Natural killer cell (primary cell): ENCODE results near the gene ERVV-1. TPM values are rescaled to one million over a fixed set of nuclear protein-coding genes. Genes with fewer than 3 reads are reported as not detected.

ENCODE experiments used
- ATAC-seq, 3 donors: fragments of 150-1000 bp in 2 of 3; fragments of 200-7000 bp in 1 of 3; cut with Tn5 transposase; 1 replicate in 1 of 3; 2 replicates in 2 of 3; pipeline ENCODE4 v1.10.0; 2021; ENCODE audit warnings: mild to moderate bottlenecking in 2 of 3, moderate library complexity in 2 of 3
- DNase-seq, 2 donors: peaks; one replicate each; pipeline versions ENCODE4 v3.0.0 to v3.0.0-alpha.2; 2013 to 2021; ENCODE audit warnings: mixed read lengths in 1 of 2
- H3K27ac ChIP-seq: one replicate; pipeline ENCODE4 v1.5.1; 2013; ENCODE audit warnings: mild to moderate bottlenecking, low read length
- H3K27me3 ChIP-seq: one replicate; pipeline ENCODE4 v1.6.1; 2013; ENCODE audit warnings: low read length; ENCODE audit not compliant: control insufficient read depth, insufficient read depth
- H3K36me3 ChIP-seq: one replicate; pipeline ENCODE4 v1.6.1; 2013; ENCODE audit warnings: low read length; ENCODE audit not compliant: control insufficient read depth, insufficient read depth
- H3K4me1 ChIP-seq: one replicate; pipeline ENCODE4 v1.6.1; 2013; ENCODE audit warnings: low read length; ENCODE audit not compliant: control insufficient read depth, insufficient read depth
- H3K4me3 ChIP-seq: one replicate; pipeline ENCODE4 v1.5.1; 2013; ENCODE audit warnings: low read length
- H3K9me3 ChIP-seq: one replicate; pipeline ENCODE4 v1.6.1; 2013; ENCODE audit warnings: low read length; ENCODE audit not compliant: control insufficient read depth, insufficient read depth
- H3K27ac Mint-ChIP-seq, 2 donors: one replicate each; pipeline ENCODE4 v1.8.0; 2022; ENCODE audit warnings: mild to moderate bottlenecking in 2 of 2, mixed read lengths in 2 of 2, moderate library complexity in 1 of 2
- H3K27me3 Mint-ChIP-seq, 2 donors: one replicate each; pipeline ENCODE4 v1.8.0; 2022; ENCODE audit warnings: low read depth in 2 of 2, mixed read lengths in 2 of 2
- H3K36me3 Mint-ChIP-seq: one replicate; pipeline ENCODE4 v1.8.0; 2022; ENCODE audit warnings: mixed read lengths
- H3K4me1 Mint-ChIP-seq, 2 donors: one replicate each; pipeline ENCODE4 v1.8.0; 2022; ENCODE audit warnings: mixed read lengths in 2 of 2
- H3K4me3 Mint-ChIP-seq: one replicate; pipeline ENCODE4 v1.8.0; 2022; ENCODE audit warnings: mild to moderate bottlenecking, moderate library complexity, mixed read lengths
- H3K9me3 Mint-ChIP-seq, 2 donors: one replicate each; pipeline ENCODE4 v1.8.0; 2022; ENCODE audit warnings: mixed read lengths in 2 of 2
- WGBS: methylation state at CpG from one replicate; pipeline ENCODE4 v1.1.7; 2013; ENCODE audit warnings: missing lambda C conversion rate; ENCODE audit not compliant: insufficient coverage; 5-methylcytosine and 5-hydroxymethylcytosine counted together
- intact Hi-C: fragments of 100-400 bp; cut with micrococcal nuclease; formaldehyde crosslinking; loops from one replicate; pipeline ENCODE4 v1.14.2; 2022
- total RNA-seq, 4 donors: library from RNA; stranded (reverse); fragments of 120-200 nt in 1 of 4; gene quantifications; one replicate each; pipeline versions ENCODE4 v1.2.3 to v1.2.4, GENCODE V29; 2013 to 2022
- TF ChIP-seq, protein P1 (sequence below): fragments of 200-600 bp; IDR thresholded peaks from one replicate; pipeline ENCODE4 v1.8.0; 2022; ENCODE audit warnings: antibody characterized with exemption

The ERVV-1 gene
- total RNA-seq, 3 donors from 2014 or later (not counting 1 experiment from before 2014, with no cell fraction given) = not detected

DNA sequence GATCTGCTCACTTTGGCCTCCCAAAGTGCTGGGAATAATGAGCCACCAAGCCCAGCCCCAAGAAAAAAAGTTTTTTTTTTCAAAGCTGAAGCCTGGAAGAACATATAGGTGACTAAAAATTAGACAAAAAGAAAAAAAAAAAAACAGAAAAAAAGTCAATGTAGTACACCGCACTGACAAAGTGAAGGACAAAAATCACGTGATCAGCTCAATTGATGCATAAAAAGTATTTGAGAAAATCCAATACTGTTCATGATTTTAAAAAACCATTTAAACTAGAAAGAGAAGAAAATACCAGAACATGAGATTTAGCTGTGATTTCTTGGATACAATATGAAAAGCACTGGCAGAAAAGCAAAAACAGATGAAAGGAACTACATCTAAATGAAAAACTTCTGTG is 20.3 kb downstream of the ERVV-1 start:
- Mint-ChIP-seq H3K27ac (no peak overlapping the region), H3K36me3 (peaks cover 17% of the 10 kb centered on the region), H3K4me1 (peaks cover 0 to 8% of the 10 kb centered on the region in 2 donors), H3K9me3 (peaks cover 12 to 18% of the 10 kb centered on the region in 2 donors), H3K4me3 (no peak overlapping the region), H3K27me3 (peaks cover 0 to 8% of the 10 kb centered on the region in 2 donors)
- Histone ChIP-seq H3K4me1 (peaks cover 5% of the 10 kb centered on the region), H3K4me3 (no peak overlapping the region), H3K27ac (no peak overlapping the region), H3K36me3 (no peaks in the 10 kb centered on the region), H3K27me3 (no peaks in the 10 kb centered on the region), H3K9me3 (peaks cover 40% of the 10 kb centered on the region)
- intact Hi-C loops = no loop called here
- ATAC-seq (no peak), DNase-seq (no peak)
- TF ChIP-seq, protein P1, sequence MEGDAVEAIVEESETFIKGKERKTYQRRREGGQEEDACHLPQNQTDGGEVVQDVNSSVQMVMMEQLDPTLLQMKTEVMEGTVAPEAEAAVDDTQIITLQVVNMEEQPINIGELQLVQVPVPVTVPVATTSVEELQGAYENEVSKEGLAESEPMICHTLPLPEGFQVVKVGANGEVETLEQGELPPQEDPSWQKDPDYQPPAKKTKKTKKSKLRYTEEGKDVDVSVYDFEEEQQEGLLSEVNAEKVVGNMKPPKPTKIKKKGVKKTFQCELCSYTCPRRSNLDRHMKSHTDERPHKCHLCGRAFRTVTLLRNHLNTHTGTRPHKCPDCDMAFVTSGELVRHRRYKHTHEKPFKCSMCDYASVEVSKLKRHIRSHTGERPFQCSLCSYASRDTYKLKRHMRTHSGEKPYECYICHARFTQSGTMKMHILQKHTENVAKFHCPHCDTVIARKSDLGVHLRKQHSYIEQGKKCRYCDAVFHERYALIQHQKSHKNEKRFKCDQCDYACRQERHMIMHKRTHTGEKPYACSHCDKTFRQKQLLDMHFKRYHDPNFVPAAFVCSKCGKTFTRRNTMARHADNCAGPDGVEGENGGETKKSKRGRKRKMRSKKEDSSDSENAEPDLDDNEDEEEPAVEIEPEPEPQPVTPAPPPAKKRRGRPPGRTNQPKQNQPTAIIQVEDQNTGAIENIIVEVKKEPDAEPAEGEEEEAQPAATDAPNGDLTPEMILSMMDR = no peak
- WGBS = 100% methylated on average over 1 of the region's 2 CpGs

DNA sequence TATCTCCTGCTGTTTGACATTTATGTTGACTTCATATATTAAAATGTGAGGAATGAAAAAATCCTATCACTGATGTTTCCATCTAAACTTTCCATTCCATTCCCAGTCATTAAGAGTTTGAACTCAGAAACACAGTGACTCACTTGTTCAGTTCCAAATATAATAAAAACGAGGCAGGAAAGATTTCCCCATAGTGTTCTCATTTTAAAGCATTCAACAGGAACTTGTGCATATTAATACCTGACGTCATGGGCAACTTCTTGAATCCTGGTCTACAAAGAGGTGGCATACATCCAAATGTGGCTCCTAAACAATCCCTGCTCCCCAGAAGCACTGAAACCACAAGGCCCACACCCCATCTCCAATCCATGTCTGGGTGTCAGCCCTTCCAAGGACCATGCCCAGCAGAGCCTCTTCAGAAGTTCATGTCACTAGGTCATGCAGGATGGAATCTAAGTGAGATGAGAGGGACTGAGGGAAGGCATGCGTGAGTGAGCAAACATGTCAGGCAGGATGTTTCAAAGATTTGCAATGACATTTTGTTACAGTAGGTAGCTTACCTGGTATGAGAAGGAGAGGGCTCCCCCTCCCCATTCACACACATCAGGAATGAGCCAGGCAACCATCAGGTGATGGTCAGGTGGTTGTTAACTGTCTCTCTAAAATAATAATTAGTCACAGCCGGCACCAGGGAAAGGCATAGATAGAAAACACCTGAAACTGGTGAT is 21.4 kb downstream of the ERVV-1 start:
- Mint-ChIP-seq H3K4me3 (no peak overlapping the region), H3K27ac (no peak overlapping the region), H3K27me3 (peaks cover 0 to 8% of the 10 kb centered on the region in 2 donors), H3K36me3 (peaks cover 17% of the 10 kb centered on the region), H3K9me3 (peaks cover 12 to 18% of the 10 kb centered on the region in 2 donors), H3K4me1 (peaks cover 0 to 8% of the 10 kb centered on the region in 2 donors)
- TF ChIP-seq, protein P1 = no peak
- intact Hi-C loops = no loop called here
- Histone ChIP-seq H3K27me3 (no peaks in the 10 kb centered on the region), H3K27ac (no peak overlapping the region), H3K9me3 (peaks cover 35% of the 10 kb centered on the region), H3K4me3 (no peak overlapping the region), H3K36me3 (no peaks in the 10 kb centered on the region), H3K4me1 (peaks cover 5% of the 10 kb centered on the region)
- 80% methylated on average over 4 of the region's 4 CpGs for whole genome bisulfite sequencing
- no peak for DNase-seq
- ATAC-seq = no peak

DNA sequence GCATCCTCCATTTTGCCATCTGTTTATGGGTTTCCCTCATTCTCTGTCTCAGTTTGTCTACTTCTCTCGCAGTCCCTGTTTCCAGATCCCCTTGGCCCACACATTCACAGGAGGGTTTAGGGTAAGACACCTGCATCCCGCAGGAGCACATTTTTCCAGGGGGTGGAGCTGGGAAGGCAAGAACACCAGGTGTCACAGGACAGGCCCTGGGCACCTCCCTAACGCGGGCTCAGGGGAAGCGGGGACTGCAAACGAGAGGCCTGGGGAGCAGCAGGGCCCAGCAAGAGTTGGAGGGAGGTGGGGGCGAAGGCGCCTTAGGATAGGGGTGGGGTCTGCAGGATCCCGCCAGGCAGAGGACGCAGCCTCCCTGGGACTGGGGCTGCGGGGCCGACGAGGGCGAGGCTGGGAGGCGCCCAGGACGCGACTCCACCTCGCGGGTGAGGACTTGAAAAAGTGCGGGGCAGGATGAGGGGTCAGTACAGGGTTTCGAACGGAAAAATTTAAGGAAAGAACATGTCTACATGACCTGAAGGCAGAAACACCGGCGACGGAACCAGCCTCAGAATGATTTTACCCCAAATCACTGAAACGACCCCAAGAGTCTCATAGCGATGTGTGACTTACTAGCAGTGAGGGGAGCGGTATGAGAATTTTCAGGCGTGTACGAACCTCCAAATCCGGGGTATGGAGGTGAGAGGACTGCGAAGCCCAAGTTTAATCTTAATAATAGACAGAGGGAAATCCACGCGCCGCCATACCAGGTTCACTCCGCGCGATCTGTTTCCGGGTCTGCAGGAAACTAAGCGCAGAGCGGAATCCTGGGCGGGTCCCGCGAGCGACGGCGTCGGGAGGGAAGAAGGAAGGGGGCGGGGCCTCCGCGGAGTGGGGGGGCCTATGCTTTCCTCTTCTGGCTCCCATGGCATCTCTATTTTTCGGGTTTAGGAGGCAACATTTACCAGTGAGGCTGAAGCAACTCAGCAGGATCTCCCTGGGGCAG is 23.7 kb downstream of the ERVV-1 start:
- Mint-ChIP-seq H3K9me3 (peaks cover 11 to 18% of the 10 kb centered on the region in 2 donors), H3K4me3 (peak overlapping the region; percentile 74), H3K27ac (peak overlapping the region in 1 of 2 donors; percentile 69), H3K27me3 (peaks cover 0 to 8% of the 10 kb centered on the region in 2 donors), H3K4me1 (peaks cover 0 to 8% of the 10 kb centered on the region in 2 donors), H3K36me3 (peaks cover 17% of the 10 kb centered on the region)
- 31% methylated on average over 51 of the region's 52 CpGs for WGBS
- Histone ChIP-seq H3K4me3 (no peak overlapping the region), H3K27ac (no peak overlapping the region), H3K9me3 (peaks cover 36% of the 10 kb centered on the region), H3K36me3 (no peaks in the 10 kb centered on the region), H3K4me1 (peaks cover 5% of the 10 kb centered on the region), H3K27me3 (no peaks in the 10 kb centered on the region)
- peak in 1 of 2 donors; percentile 19 for DNase-seq
- TF ChIP-seq, protein P1 = no peak
- intact Hi-C loops = no loop called here
- peak in 2 of 3 donors; percentile 76 to 78 for ATAC-seq
